ENCODE measurements around the gene SNRNP35.
"Not testable (repeated sequence)": the region's sequence is repeated elsewhere in the genome, so short reads cannot be mapped to it uniquely, and the experiment has no call there.

Gene SNRNP35

GRCh38 chr12:123457980-123458779 is at the start of gene SNRNP35:
Gene SNRNP35, plus strand, starts transcription at chr12:123458139. Its CDS starts 7,402 bp downstream, at chr12:123465541.
- H3K27ac ChIP-seq (ENCODE audit: low read depth, low read length), result peak within 1 kb of the TSS; percentile 99
- no peaks in the 10 kb centered on the region for H3K36me3 ChIP-seq (ENCODE audit: control insufficient read depth in 1 of 2, insufficient read depth in 2 of 2, low read length in 2 of 2)
- peak within 1 kb of the TSS; percentile 80 to 89 for H3K4me3 ChIP-seq (ENCODE audit: low read depth in 1 of 2, low read length in 2 of 2)
- no peaks in the 10 kb centered on the region for H3K9me3 ChIP-seq (ENCODE audit: control insufficient read depth in 1 of 2, low read length in 2 of 2)
- H3K4me1 ChIP-seq (ENCODE audit: control insufficient read depth in 1 of 2, insufficient read depth in 2 of 2, low read length in 2 of 2), result no peaks in the 10 kb centered on the region
- no peaks in the 10 kb centered on the region for H3K27me3 ChIP-seq (ENCODE audit: control insufficient read depth in 1 of 2, insufficient read depth in 2 of 2, low read length in 2 of 2)
- H3K9ac ChIP-seq (ENCODE audit: low read depth in 1 of 2, low read length in 2 of 2), result peak within 1 kb of the TSS; percentile 93 to 99

- not testable (repeated sequence) for H3K9ac ChIP-seq (ENCODE audit: low read depth in 1 of 2, low read length in 2 of 2); H3K9me3 ChIP-seq (ENCODE audit: control insufficient read depth in 1 of 2, low read length in 2 of 2); H3K27ac ChIP-seq (ENCODE audit: low read depth, low read length); H3K4me3 ChIP-seq (ENCODE audit: low read depth in 1 of 2, low read length in 2 of 2); H3K4me1 ChIP-seq (ENCODE audit: control insufficient read depth in 1 of 2, insufficient read depth in 2 of 2, low read length in 2 of 2); H3K27me3 ChIP-seq (ENCODE audit: control insufficient read depth in 1 of 2, insufficient read depth in 2 of 2, low read length in 2 of 2)
- H3K36me3 ChIP-seq (ENCODE audit: control insufficient read depth in 1 of 2, insufficient read depth in 2 of 2, low read length in 2 of 2), result peaks cover 10 to 42% of the 10 kb centered on the region in 2 donors
Measured at GRCh38 chr12:123408619-123409018, 49.3 kb upstream of the SNRNP35 start.

GRCh38 chr12:123409284-123410040 is 48.5 kb upstream of the SNRNP35 start:
- H3K27me3 ChIP-seq (ENCODE audit: control insufficient read depth in 1 of 2, insufficient read depth in 2 of 2, low read length in 2 of 2); H3K4me1 ChIP-seq (ENCODE audit: control insufficient read depth in 1 of 2, insufficient read depth in 2 of 2, low read length in 2 of 2); H3K27ac ChIP-seq (ENCODE audit: low read depth, low read length); H3K9me3 ChIP-seq (ENCODE audit: control insufficient read depth in 1 of 2, low read length in 2 of 2); H3K9ac ChIP-seq (ENCODE audit: low read depth in 1 of 2, low read length in 2 of 2); H3K4me3 ChIP-seq (ENCODE audit: low read depth in 1 of 2, low read length in 2 of 2): not testable (repeated sequence)
- H3K36me3 ChIP-seq (ENCODE audit: control insufficient read depth in 1 of 2, insufficient read depth in 2 of 2, low read length in 2 of 2), result peaks cover 1 to 34% of the 10 kb centered on the region in 2 donors

GRCh38 chr12:123410041-123410412 is 47.9 kb upstream of the SNRNP35 start:
- Histone ChIP-seq H3K27me3 (ENCODE audit: control insufficient read depth in 1 of 2, insufficient read depth in 2 of 2, low read length in 2 of 2) (no peaks in the 10 kb centered on the region), H3K9me3 (ENCODE audit: control insufficient read depth in 1 of 2, low read length in 2 of 2) (no peaks in the 10 kb centered on the region), H3K4me1 (ENCODE audit: control insufficient read depth in 1 of 2, insufficient read depth in 2 of 2, low read length in 2 of 2) (no peaks in the 10 kb centered on the region), H3K4me3 (ENCODE audit: low read depth in 1 of 2, low read length in 2 of 2) (no peak overlapping the region), H3K36me3 (ENCODE audit: control insufficient read depth in 1 of 2, insufficient read depth in 2 of 2, low read length in 2 of 2) (peaks cover 0 to 28% of the 10 kb centered on the region in 2 donors), H3K9ac (ENCODE audit: low read depth in 1 of 2, low read length in 2 of 2) (no peak overlapping the region), H3K27ac (ENCODE audit: low read depth, low read length) (no peak overlapping the region)

- Histone ChIP-seq H3K4me1 (ENCODE audit: control insufficient read depth in 1 of 2, insufficient read depth in 2 of 2, low read length in 2 of 2) (no peaks in the 10 kb centered on the region), H3K36me3 (ENCODE audit: control insufficient read depth in 1 of 2, insufficient read depth in 2 of 2, low read length in 2 of 2) (peaks cover 0 to 4% of the 10 kb centered on the region in 2 donors), H3K9me3 (ENCODE audit: control insufficient read depth in 1 of 2, low read length in 2 of 2) (no peaks in the 10 kb centered on the region), H3K9ac (ENCODE audit: low read depth in 1 of 2, low read length in 2 of 2) (no peak overlapping the region), H3K4me3 (ENCODE audit: low read depth in 1 of 2, low read length in 2 of 2) (no peak overlapping the region), H3K27me3 (ENCODE audit: control insufficient read depth in 1 of 2, insufficient read depth in 2 of 2, low read length in 2 of 2) (no peaks in the 10 kb centered on the region), H3K27ac (ENCODE audit: low read depth, low read length) (no peak overlapping the region)
Measured at GRCh38 chr12:123421314-123421713, 36.6 kb upstream of the SNRNP35 start.

GRCh38 chr12:123427036-123427769 is 30.7 kb upstream of the SNRNP35 start:
- no peak overlapping the region for H3K9ac ChIP-seq (ENCODE audit: low read depth in 1 of 2, low read length in 2 of 2)
- H3K27ac ChIP-seq (ENCODE audit: low read depth, low read length), result no peak overlapping the region
- H3K36me3 ChIP-seq (ENCODE audit: control insufficient read depth in 1 of 2, insufficient read depth in 2 of 2, low read length in 2 of 2), result peaks cover 0 to 13% of the 10 kb centered on the region in 2 donors
- H3K4me1 ChIP-seq (ENCODE audit: control insufficient read depth in 1 of 2, insufficient read depth in 2 of 2, low read length in 2 of 2), result no peaks in the 10 kb centered on the region
- no peaks in the 10 kb centered on the region for H3K9me3 ChIP-seq (ENCODE audit: control insufficient read depth in 1 of 2, low read length in 2 of 2)
- H3K4me3 ChIP-seq (ENCODE audit: low read depth in 1 of 2, low read length in 2 of 2), result no peak overlapping the region
- H3K27me3 ChIP-seq (ENCODE audit: control insufficient read depth in 1 of 2, insufficient read depth in 2 of 2, low read length in 2 of 2), result no peaks in the 10 kb centered on the region

GRCh38 chr12:123428591-123428990 is 29.3 kb upstream of the SNRNP35 start:
- Histone ChIP-seq H3K4me3 (ENCODE audit: low read depth in 1 of 2, low read length in 2 of 2) (no peak overlapping the region), H3K9ac (ENCODE audit: low read depth in 1 of 2, low read length in 2 of 2) (no peak overlapping the region), H3K27ac (ENCODE audit: low read depth, low read length) (no peak overlapping the region), H3K36me3 (ENCODE audit: control insufficient read depth in 1 of 2, insufficient read depth in 2 of 2, low read length in 2 of 2) (peaks cover 0 to 9% of the 10 kb centered on the region in 2 donors), H3K4me1 (ENCODE audit: control insufficient read depth in 1 of 2, insufficient read depth in 2 of 2, low read length in 2 of 2) (no peaks in the 10 kb centered on the region), H3K27me3 (ENCODE audit: control insufficient read depth in 1 of 2, insufficient read depth in 2 of 2, low read length in 2 of 2) (no peaks in the 10 kb centered on the region), H3K9me3 (ENCODE audit: control insufficient read depth in 1 of 2, low read length in 2 of 2) (no peaks in the 10 kb centered on the region)

GRCh38 chr12:123429101-123429500 is 28.8 kb upstream of the SNRNP35 start:
- H3K9me3 ChIP-seq (ENCODE audit: control insufficient read depth in 1 of 2, low read length in 2 of 2); H3K27me3 ChIP-seq (ENCODE audit: control insufficient read depth in 1 of 2, insufficient read depth in 2 of 2, low read length in 2 of 2); H3K4me3 ChIP-seq (ENCODE audit: low read depth in 1 of 2, low read length in 2 of 2); H3K27ac ChIP-seq (ENCODE audit: low read depth, low read length); H3K4me1 ChIP-seq (ENCODE audit: control insufficient read depth in 1 of 2, insufficient read depth in 2 of 2, low read length in 2 of 2); H3K36me3 ChIP-seq (ENCODE audit: control insufficient read depth in 1 of 2, insufficient read depth in 2 of 2, low read length in 2 of 2); H3K9ac ChIP-seq (ENCODE audit: low read depth in 1 of 2, low read length in 2 of 2): not testable (repeated sequence)

GRCh38 chr12:123431951-123432817 is 25.8 kb upstream of the SNRNP35 start:
- H3K27me3 ChIP-seq (ENCODE audit: control insufficient read depth in 1 of 2, insufficient read depth in 2 of 2, low read length in 2 of 2); H3K9ac ChIP-seq (ENCODE audit: low read depth in 1 of 2, low read length in 2 of 2); H3K27ac ChIP-seq (ENCODE audit: low read depth, low read length); H3K36me3 ChIP-seq (ENCODE audit: control insufficient read depth in 1 of 2, insufficient read depth in 2 of 2, low read length in 2 of 2); H3K9me3 ChIP-seq (ENCODE audit: control insufficient read depth in 1 of 2, low read length in 2 of 2): not testable (repeated sequence)
- Histone ChIP-seq H3K4me3 (ENCODE audit: low read depth in 1 of 2, low read length in 2 of 2) (peak overlapping the region; percentile 20 to 21), H3K4me1 (ENCODE audit: control insufficient read depth in 1 of 2, insufficient read depth in 2 of 2, low read length in 2 of 2) (peaks cover 4 to 15% of the 10 kb centered on the region in 2 donors)

All from duodenal mucosa (tissue), 2 donors.